Liver (tissue), 9 donors: ENCODE data around the gene DTNA. TPM values are rescaled to one million over a fixed set of nuclear protein-coding genes. Genes with fewer than 3 reads are reported as not detected.

ENCODE experiments used
- DNase-seq: peaks from one replicate; pipeline ENCODE4 v3.0.0-alpha.2; 2017; ENCODE audit warnings: low spot score
- H3K27ac ChIP-seq, 2 donors: one replicate each; pipeline ENCODE4 v1.7.0; 2013; ENCODE audit warnings: inconsistent platforms in 2 of 2, low read length in 2 of 2, control low read depth in 1 of 2, low read depth in 1 of 2, mild to moderate bottlenecking in 1 of 2
- H3K27me3 ChIP-seq, 4 donors: one replicate each; pipeline versions ENCODE4 v1.6.1 to v1.7.0; 2013; ENCODE audit warnings: low read length in 3 of 4, inconsistent platforms in 1 of 4, mild to moderate bottlenecking in 1 of 4, moderate library complexity in 1 of 4; ENCODE audit not compliant: control insufficient read depth in 4 of 4, insufficient read depth in 4 of 4
- H3K36me3 ChIP-seq, 4 donors: one replicate each; pipeline versions ENCODE4 v1.6.1 to v1.7.0; 2013; ENCODE audit warnings: low read length in 3 of 4, mild to moderate bottlenecking in 3 of 4, low read depth in 1 of 4, moderate library complexity in 1 of 4; ENCODE audit not compliant: control insufficient read depth in 4 of 4, insufficient read depth in 3 of 4
- H3K4me1 ChIP-seq, 4 donors: one replicate each; pipeline versions ENCODE4 v1.6.1 to v1.7.0; 2013; ENCODE audit warnings: low read length in 3 of 4, mild to moderate bottlenecking in 3 of 4, moderate library complexity in 1 of 4; ENCODE audit not compliant: control insufficient read depth in 4 of 4, insufficient read depth in 4 of 4
- H3K4me3 ChIP-seq, 3 donors: one replicate each; pipeline versions ENCODE4 v1.6.1 to v1.7.0; 2013; ENCODE audit warnings: low read length in 3 of 3, control low read depth in 1 of 3, low read depth in 1 of 3, mild to moderate bottlenecking in 1 of 3
- H3K9ac ChIP-seq, 2 donors: one replicate each; pipeline ENCODE4 v1.7.0; 2013; ENCODE audit warnings: low read length in 2 of 2, mild to moderate bottlenecking in 2 of 2, moderate library complexity in 2 of 2, control low read depth in 1 of 2, low read depth in 1 of 2
- H3K9me3 ChIP-seq, 4 donors: one replicate each; pipeline versions ENCODE4 v1.6.1 to v1.7.0; 2013; ENCODE audit warnings: low read length in 3 of 4; ENCODE audit not compliant: control insufficient read depth in 4 of 4
- EGR1 ChIP-seq, 2 donors: IDR thresholded peaks; 2 replicates each; pipeline ENCODE4 v1.6.1; 2016 to 2018; ENCODE audit warnings: antibody characterized with exemption in 2 of 2, low read depth in 2 of 2
- FOXA1 ChIP-seq: IDR thresholded peaks from 2 replicates; pipeline ENCODE4 v1.6.1; 2016; ENCODE audit warnings: antibody characterized with exemption
- FOXA2 ChIP-seq: IDR thresholded peaks from 2 replicates; pipeline ENCODE4 v1.6.1; 2016; ENCODE audit warnings: antibody characterized with exemption
- GABPA ChIP-seq, 2 donors: IDR thresholded peaks in 1 of 2; conservative IDR thresholded peaks in 1 of 2; 2 replicates each; pipeline ENCODE4 v1.6.1; 2016; ENCODE audit warnings: antibody characterized with exemption in 2 of 2, mild to moderate bottlenecking in 1 of 2, moderate library complexity in 1 of 2
- HNF4A ChIP-seq, 2 donors: conservative IDR thresholded peaks; 2 replicates each; pipeline ENCODE4 v1.6.1; 2016; ENCODE audit warnings: antibody characterized with exemption in 2 of 2, mild to moderate bottlenecking in 2 of 2
- NR2F2 ChIP-seq: IDR thresholded peaks from 2 replicates; pipeline ENCODE4 v1.6.1; 2016; ENCODE audit warnings: antibody characterized with exemption
- RAD21 ChIP-seq, 2 donors: IDR thresholded peaks; 2 replicates each; pipeline ENCODE4 v1.6.1; 2016; ENCODE audit warnings: antibody characterized with exemption in 2 of 2, mild to moderate bottlenecking in 2 of 2
- RXRA ChIP-seq, 2 donors: IDR thresholded peaks; 2 replicates each; pipeline ENCODE4 v1.6.1; 2017 to 2018; ENCODE audit warnings: antibody characterized with exemption in 2 of 2, mild to moderate bottlenecking in 1 of 2
- SP1 ChIP-seq: IDR thresholded peaks from 2 replicates; pipeline ENCODE4 v1.6.1; 2018; ENCODE audit warnings: antibody characterized with exemption, mild to moderate bottlenecking
- TAF1 ChIP-seq: conservative IDR thresholded peaks from 2 replicates; pipeline ENCODE4 v1.6.1; 2016; ENCODE audit warnings: antibody characterized with exemption, mild to moderate bottlenecking
- YY1 ChIP-seq: IDR thresholded peaks from 2 replicates; pipeline ENCODE4 v1.6.1; 2016; ENCODE audit warnings: antibody characterized with exemption, mild to moderate bottlenecking
- WGBS: extraction: QIAGEN DNeasy Blood & Tissue Kit; methylation state at CpG from one replicate; pipeline ENCODE4 v1.1.7; 2013; 5-methylcytosine and 5-hydroxymethylcytosine counted together
- polyA plus RNA-seq, 2 donors: library from polyadenylated mRNA; stranded (reverse) in 1 of 2; unstranded in 1 of 2; fragments of 200-250 nt in 1 of 2; fragments of >200 nt in 1 of 2; fragmentation: Nextera tagmentation in 1 of 2; extraction: Ambion mirVana in 1 of 2; gene quantifications; one replicate each; pipeline versions ENCODE4 v1.2.1 to v1.2.3, GENCODE V29; 2013 to 2015
- total RNA-seq, 2 donors: library from RNA; depleted of rRNA; stranded (reverse); fragments of >200 nt; gene quantifications; one replicate each; pipeline ENCODE4 v1.2.3, GENCODE V29; 2014
- TF ChIP-seq, protein P1 (sequence below): IDR thresholded peaks from 2 replicates; pipeline ENCODE4 v1.6.1; 2016; ENCODE audit warnings: antibody characterized with exemption
- TF ChIP-seq, protein P2 (sequence below): IDR thresholded peaks from 2 replicates; pipeline ENCODE4 v1.6.1; 2016; ENCODE audit warnings: antibody characterized with exemption
- TF ChIP-seq, protein P3 (sequence below): fragments of 150-350 bp; IDR thresholded peaks from 2 replicates; pipeline ENCODE4 v1.5.1; 2017; ENCODE audit warnings: improper control_type of control experiment, low read depth, low read length; ENCODE audit not compliant: missing input control
- TF ChIP-seq, protein P4 (sequence below): IDR thresholded peaks from 2 replicates; pipeline ENCODE4 v1.6.1; 2016; ENCODE audit warnings: antibody characterized with exemption
- TF ChIP-seq, protein P5 (sequence below): IDR thresholded peaks from 2 replicates; pipeline ENCODE4 v1.6.1; 2016; ENCODE audit warnings: antibody characterized with exemption, mild to moderate bottlenecking
- donor health status: healthy.
- donor health status: healthy.
- donor health status: healthy.
- donor health status: healthy.
- donor health status: healthy.

DTNA gene
- total and polyA plus RNA-seq, 4 donors: 0.33 to 3.2 (median 1.4) TPM

DNA sequence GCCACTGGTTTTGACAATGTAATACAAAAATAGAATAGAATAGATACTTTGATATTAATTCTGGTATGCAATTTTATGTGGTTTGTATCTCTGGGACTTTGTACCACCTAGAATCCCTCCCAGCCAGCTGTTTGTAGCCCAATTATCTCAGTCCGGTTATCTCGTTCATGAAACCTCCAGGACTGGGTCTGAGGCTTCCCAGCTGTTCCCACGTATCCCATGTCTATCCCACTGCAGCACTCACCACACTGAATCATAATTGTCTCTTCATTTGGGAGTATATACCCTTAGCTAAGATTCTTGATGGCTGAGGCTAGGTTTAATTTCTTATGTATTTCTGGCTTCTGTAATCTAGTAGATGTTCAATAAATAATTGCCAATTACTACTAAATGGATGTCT lies 226.7 kb downstream of the DTNA start:
- 71% methylated on average over 3 of the region's 3 CpGs for WGBS

DNA sequence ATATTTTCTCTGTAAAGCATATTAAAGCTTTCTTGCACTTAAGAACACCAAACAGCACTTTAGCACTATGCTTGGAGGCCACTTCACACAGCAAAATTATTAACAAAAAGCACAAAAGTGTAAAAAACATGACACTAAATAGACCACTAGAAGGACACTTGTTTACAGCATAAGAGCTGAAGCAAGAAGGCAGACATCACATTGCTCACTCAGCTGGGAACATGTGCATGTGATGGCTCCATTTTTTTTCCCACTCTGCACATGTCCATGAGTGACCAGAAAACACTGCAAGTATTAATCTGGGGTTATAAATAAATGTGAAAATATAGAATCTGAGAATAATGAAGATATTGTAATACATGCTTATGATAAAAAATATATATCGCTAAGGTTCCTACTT lies 228.0 kb downstream of the DTNA start:
- H3K36me3 ChIP-seq: no peaks in the 10 kb centered on the region
- no peak for DNase-seq
- no peak overlapping the region for H3K27ac ChIP-seq
- no peaks in the 10 kb centered on the region for H3K4me1 ChIP-seq
- TF ChIP-seq, protein P1, sequence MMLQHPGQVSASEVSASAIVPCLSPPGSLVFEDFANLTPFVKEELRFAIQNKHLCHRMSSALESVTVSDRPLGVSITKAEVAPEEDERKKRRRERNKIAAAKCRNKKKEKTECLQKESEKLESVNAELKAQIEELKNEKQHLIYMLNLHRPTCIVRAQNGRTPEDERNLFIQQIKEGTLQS: no peak
- TF ChIP-seq HNF4A (conservative IDR thresholded peaks at IDR 0.05): no peak
- TF ChIP-seq FOXA1: no peak
- TF ChIP-seq, protein P2, sequence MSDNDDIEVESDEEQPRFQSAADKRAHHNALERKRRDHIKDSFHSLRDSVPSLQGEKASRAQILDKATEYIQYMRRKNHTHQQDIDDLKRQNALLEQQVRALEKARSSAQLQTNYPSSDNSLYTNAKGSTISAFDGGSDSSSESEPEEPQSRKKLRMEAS: no peak
- no peak for TF ChIP-seq YY1
- TF ChIP-seq, protein P3, sequence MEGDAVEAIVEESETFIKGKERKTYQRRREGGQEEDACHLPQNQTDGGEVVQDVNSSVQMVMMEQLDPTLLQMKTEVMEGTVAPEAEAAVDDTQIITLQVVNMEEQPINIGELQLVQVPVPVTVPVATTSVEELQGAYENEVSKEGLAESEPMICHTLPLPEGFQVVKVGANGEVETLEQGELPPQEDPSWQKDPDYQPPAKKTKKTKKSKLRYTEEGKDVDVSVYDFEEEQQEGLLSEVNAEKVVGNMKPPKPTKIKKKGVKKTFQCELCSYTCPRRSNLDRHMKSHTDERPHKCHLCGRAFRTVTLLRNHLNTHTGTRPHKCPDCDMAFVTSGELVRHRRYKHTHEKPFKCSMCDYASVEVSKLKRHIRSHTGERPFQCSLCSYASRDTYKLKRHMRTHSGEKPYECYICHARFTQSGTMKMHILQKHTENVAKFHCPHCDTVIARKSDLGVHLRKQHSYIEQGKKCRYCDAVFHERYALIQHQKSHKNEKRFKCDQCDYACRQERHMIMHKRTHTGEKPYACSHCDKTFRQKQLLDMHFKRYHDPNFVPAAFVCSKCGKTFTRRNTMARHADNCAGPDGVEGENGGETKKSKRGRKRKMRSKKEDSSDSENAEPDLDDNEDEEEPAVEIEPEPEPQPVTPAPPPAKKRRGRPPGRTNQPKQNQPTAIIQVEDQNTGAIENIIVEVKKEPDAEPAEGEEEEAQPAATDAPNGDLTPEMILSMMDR: no peak
- no peak for TF ChIP-seq RAD21 (IDR thresholded peaks at IDR 0.05)
- TF ChIP-seq FOXA2: no peak
- no peak for TF ChIP-seq TAF1
- TF ChIP-seq, protein P4, sequence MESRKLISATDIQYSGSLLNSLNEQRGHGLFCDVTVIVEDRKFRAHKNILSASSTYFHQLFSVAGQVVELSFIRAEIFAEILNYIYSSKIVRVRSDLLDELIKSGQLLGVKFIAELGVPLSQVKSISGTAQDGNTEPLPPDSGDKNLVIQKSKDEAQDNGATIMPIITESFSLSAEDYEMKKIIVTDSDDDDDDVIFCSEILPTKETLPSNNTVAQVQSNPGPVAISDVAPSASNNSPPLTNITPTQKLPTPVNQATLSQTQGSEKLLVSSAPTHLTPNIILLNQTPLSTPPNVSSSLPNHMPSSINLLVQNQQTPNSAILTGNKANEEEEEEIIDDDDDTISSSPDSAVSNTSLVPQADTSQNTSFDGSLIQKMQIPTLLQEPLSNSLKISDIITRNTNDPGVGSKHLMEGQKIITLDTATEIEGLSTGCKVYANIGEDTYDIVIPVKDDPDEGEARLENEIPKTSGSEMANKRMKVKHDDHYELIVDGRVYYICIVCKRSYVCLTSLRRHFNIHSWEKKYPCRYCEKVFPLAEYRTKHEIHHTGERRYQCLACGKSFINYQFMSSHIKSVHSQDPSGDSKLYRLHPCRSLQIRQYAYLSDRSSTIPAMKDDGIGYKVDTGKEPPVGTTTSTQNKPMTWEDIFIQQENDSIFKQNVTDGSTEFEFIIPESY: no peak
- TF ChIP-seq GABPA (IDR thresholded peaks at IDR 0.05 in 1 of 2, conservative IDR thresholded peaks at IDR 0.05 in 1 of 2): no peak
- no peak for TF ChIP-seq RXRA (IDR thresholded peaks at IDR 0.05)
- no peak for TF ChIP-seq EGR1 (IDR thresholded peaks at IDR 0.05; ENCODE audit: low read depth in 2 of 2)
- TF ChIP-seq, protein P5, sequence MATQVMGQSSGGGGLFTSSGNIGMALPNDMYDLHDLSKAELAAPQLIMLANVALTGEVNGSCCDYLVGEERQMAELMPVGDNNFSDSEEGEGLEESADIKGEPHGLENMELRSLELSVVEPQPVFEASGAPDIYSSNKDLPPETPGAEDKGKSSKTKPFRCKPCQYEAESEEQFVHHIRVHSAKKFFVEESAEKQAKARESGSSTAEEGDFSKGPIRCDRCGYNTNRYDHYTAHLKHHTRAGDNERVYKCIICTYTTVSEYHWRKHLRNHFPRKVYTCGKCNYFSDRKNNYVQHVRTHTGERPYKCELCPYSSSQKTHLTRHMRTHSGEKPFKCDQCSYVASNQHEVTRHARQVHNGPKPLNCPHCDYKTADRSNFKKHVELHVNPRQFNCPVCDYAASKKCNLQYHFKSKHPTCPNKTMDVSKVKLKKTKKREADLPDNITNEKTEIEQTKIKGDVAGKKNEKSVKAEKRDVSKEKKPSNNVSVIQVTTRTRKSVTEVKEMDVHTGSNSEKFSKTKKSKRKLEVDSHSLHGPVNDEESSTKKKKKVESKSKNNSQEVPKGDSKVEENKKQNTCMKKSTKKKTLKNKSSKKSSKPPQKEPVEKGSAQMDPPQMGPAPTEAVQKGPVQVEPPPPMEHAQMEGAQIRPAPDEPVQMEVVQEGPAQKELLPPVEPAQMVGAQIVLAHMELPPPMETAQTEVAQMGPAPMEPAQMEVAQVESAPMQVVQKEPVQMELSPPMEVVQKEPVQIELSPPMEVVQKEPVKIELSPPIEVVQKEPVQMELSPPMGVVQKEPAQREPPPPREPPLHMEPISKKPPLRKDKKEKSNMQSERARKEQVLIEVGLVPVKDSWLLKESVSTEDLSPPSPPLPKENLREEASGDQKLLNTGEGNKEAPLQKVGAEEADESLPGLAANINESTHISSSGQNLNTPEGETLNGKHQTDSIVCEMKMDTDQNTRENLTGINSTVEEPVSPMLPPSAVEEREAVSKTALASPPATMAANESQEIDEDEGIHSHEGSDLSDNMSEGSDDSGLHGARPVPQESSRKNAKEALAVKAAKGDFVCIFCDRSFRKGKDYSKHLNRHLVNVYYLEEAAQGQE: no peak
- no peak for TF ChIP-seq SP1
- H3K27me3 ChIP-seq: no peaks in the 10 kb centered on the region
- no peaks in the 10 kb centered on the region for H3K9me3 ChIP-seq
- WGBS: 99% methylated on average over 1 of the region's 1 CpG
- H3K4me3 ChIP-seq: no peak overlapping the region
- H3K9ac ChIP-seq: no peak overlapping the region

More for the DNA sequence above, 226.7 kb downstream of the DTNA start:
- no peaks in the 10 kb centered on the region for H3K9me3 ChIP-seq
- H3K9ac ChIP-seq: no peak overlapping the region
- no peaks in the 10 kb centered on the region for H3K27me3 ChIP-seq
- no peaks in the 10 kb centered on the region for H3K36me3 ChIP-seq
- H3K4me1 ChIP-seq: no peaks in the 10 kb centered on the region
- no peak overlapping the region for H3K27ac ChIP-seq
- DNase-seq: no peak
- no peak overlapping the region for H3K4me3 ChIP-seq
- TF ChIP-seq, protein P3: no peak
- no peak for TF ChIP-seq GABPA (IDR thresholded peaks at IDR 0.05 in 1 of 2, conservative IDR thresholded peaks at IDR 0.05 in 1 of 2)
- TF ChIP-seq NR2F2: no peak
- no peak for TF ChIP-seq SP1
- TF ChIP-seq TAF1: no peak
- no peak for TF ChIP-seq RAD21 (IDR thresholded peaks at IDR 0.05)
- TF ChIP-seq, protein P2: no peak
- no peak for TF ChIP-seq FOXA2
- TF ChIP-seq EGR1 (IDR thresholded peaks at IDR 0.05; ENCODE audit: low read depth in 2 of 2): no peak
